Measurements from ENCODE around the gene CDC42SE2.

DNA sequence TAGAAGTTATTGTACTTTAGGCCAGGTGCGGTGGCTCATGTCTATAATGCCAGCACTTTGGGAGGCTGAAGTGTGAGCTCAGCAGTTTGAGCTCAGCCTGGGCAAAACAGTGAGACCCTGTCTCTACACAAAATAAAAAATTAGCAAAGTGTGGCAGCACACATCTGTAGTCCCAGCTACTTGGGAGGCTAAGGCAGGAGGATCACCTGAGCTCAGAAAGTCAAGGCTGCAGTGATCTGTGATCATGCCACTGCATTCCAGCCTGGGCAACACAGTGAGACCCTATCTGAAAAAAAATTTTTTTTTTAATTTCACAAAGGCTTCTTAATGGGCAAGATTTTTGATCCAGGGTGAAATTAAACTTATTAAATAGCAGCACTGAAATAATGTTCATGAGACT, 92.8 kb downstream of the CDC42SE2 start:
- no peak for TF ChIP-seq CTCF (IDR thresholded peaks at IDR 0.05)
- no peak for TF ChIP-seq POLR2A (IDR thresholded peaks at IDR 0.05)

All from esophagus squamous epithelium (tissue), 4 donors.